ENCODE data around the gene RNF19B. TPM values are rescaled to one million over a fixed set of nuclear protein-coding genes. Genes with fewer than 3 reads are reported as not detected.
A peak's percentile ranks its signal among the peaks of the same experiment; 100 is the strongest.

Gene RNF19B
- total RNA-seq, 1 donor from 2014 or later, result 14.2 TPM

DNA sequence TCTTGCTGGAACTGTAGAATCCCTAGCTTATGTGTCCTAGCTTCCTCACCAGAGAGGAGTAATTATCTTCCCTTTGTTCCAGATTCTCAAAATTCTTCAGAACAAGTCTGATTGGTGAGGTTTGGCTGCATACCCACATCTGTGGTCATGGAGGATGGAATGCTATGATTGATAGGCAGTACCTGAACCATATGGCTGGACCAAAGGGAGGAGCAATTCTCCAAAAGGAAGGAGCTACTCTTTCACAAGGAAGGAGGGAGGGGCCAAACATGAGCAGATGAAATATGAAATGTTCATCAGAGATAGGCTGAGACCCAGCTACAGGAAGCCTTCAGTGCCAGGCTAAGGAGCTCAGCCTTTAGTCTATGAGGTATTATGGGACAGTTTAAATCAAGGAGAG lies 5.0 kb upstream of the RNF19B start:
- no peak for DNase-seq (ENCODE audit: low read depth in 2 of 2)

DNA sequence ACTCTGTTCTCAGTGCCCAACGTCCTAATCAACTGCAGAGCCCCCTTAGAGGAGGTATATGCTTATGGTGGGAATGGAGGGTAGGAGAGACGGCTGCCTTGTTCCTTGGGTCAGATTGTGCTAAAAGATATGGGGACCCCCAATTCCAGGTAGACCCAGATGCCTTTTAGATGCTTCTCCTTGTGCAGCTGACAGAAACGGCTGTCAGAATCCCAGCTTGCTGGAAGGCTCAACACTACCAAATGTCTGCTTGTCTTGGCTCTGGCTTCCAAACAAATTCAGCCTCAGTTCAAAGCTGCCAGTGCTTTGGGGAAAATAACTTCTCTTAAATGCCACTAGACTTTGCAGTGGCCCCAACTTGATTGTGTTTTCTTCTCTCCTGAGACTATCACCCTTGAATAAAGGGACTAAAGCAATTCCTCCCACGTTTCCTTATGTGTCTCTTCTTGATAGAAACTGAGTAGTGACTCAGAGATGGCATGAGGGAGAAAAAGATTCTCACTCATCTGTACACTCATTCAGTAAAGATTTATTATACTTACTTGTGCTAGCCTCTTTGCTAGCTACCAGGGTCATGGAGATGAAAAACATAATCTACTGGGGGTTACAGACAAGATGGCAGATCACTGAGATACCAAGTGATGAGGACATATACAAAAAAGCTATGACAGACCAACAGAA lies 3.4 kb upstream of the RNF19B start:
- no peak for DNase-seq (ENCODE audit: low read depth in 2 of 2)

DNA sequence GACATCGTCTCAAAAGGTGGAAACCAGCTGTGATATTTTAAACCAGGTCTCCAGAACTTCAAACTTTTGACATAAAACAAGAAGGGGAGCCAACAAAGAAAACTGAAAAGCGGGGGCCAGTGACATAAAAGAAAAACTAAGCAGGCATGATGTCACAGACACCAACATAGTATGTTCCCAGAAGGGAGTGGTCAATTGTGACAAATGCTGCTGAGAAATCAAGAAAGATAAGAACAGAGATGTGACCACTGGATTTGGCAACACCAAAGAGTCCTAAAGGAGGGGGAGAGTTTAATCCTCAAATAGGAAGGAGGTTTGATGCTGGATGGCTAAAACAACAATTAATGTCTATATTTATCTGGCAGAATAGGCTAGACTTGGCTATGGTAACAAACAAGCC lies 2.3 kb upstream of the RNF19B start:
- no peak for DNase-seq (ENCODE audit: low read depth in 2 of 2)

DNA sequence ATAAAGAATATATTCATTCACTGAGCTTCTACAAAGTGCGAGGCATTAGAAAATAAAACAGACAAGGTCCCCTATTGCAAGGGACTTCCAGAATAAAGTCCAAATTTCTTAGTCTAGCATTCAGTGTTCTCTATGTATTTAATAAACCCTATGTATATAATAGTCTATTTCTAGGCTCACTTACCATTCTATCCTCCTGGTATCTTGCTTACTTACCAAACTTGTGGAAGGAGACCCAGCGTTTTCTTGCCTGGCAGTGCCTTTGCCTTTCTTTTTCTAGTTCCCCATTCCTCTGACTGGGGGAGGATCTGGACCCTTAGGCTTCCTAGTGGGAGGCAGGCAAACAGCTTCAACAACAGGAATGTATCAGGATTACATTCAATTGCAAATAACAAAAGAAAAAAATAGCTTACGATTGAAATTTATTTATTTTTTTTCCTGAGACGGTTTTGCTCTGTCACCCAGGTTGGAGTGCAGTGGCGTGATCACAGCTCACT lies 690 bp upstream of the RNF19B start:
- DNase-seq (ENCODE audit: low read depth in 2 of 2), result no peak

DNA sequence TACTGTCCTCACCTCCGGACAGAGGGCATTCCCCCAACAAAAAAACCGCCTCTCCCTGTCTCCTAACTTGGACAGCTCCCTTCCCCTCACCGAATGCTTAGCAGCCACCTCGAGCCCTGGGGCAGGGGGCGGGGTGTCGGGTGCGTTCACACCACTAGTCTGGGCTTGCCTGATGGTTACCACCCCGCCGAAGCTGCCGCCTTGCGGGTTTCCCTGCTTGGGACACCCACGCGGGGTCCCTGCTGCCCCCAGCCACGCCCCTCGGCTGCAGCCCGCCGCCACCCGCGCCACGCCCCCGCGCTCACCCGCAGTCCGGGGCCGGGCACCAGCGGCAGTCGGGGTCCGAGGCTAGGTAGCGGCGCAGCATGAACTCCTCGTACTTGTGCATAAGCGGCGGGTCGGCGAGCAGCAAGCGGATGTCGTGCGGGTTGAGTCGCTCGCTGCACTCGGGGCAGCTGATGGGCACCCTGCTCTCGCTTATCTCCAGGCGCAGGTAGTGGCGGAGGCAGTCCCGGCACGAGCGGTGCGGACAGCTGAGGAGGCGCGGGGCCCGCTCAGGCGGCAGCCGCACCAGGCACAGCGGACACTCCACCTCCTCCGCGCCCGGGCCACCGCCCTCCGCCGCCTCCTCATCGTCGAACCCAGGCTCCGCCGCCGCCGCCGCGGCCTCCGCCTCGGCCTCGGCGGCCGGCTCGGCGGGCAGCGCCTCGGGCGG lies 706 bp downstream of the RNF19B start:
- DNase-seq (ENCODE audit: low read depth in 2 of 2), result peak in 1 of 2 donors; percentile 67

DNA sequence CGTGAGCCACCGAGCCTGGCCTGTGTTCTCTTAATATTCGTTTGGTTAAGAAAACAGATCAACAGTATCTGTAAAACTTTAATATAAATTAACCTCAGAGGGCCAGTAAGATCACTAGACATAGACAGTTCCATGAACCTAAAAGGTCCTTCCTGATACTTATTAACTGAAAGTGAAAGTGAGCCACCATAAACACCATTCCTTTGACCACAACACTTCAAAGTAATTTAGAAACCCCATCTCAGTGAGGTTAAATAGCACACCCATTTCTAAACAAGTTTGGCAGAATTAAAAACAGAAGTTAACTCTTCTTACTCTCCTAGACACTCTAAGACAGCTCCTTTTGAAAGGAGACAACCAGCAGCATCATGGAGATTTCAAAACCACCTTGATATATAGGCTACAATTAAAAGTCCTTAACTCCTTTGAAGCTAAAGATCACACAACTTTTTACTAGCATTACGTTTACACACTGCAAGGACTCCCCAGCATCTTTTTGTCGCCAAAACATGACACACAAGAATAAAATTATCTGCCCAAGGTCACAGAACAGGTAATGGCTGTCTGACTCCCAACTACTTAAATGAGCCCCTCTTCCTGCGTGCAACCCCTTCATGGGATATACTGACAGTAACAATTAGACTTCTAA lies 2.2 kb downstream of the RNF19B start:
- peak in 1 of 2 donors; percentile 21 for DNase-seq (ENCODE audit: low read depth in 2 of 2)

DNA sequence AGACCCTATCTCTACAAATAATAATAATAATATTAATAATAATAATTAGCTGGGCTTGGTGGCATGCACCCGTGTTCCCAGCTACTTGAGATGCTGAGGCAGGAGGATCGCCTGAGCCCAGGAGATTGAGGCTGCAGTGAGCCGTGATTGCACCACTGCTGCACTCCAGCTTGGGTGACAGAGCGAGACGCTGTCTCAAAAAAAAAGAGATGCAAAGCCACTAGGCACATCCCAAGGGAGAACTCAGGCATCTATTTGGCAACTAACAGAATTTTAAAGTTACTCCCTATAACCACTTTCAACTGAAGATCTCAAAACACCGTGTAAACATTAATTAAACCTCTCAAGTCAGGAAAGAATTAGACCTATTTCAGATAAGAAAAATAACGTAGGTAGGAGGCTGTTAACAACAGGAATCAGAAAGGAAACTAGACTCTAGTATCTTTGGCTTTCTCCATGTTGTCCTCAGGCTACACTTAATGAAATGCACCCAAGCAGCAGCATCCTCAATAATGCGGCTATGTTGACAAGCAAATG lies 3.7 kb downstream of the RNF19B start:
- DNase-seq (ENCODE audit: low read depth in 2 of 2), result no peak

DNA sequence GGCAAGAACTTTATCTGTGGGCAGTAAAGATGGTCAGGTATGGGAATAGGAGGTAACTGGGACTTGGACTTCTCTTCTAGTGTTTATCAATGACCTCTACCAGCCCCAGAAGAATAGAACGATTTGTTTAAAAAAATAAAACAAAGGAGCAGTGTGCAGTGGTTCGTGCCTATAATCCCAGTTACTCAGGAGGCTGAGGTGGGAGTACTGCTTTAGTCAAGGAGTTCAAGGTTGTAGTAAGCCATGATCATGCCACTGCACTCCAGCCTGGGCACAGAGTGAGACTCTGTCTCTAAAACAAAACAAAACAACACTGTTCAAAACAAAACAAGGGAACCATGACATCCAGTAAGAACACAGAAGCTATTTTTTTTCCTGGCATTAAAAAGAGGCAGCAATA lies 4.3 kb downstream of the RNF19B start:
- no peak for DNase-seq (ENCODE audit: low read depth in 2 of 2)

DNA sequence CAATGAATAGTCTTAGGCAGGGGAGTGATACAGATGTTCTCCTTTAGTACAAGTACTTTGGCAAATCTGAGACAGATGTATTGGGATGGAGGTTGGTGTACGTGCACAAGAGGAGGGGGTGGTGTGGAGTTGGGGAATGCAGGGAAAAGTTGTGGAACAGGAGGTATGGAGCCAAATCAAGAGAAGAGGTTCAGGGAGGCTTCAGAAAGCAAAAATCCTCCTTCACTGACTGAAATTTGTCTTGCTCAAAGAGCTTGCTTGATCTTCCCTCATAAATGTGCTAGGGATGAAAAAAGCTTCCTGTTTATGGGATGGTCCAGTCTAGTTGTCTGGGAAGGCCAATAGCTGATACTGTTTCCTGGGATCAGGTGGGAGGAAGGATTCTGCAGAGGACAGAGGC lies 5.8 kb downstream of the RNF19B start:
- no peak for DNase-seq (ENCODE audit: low read depth in 2 of 2)

DNA sequence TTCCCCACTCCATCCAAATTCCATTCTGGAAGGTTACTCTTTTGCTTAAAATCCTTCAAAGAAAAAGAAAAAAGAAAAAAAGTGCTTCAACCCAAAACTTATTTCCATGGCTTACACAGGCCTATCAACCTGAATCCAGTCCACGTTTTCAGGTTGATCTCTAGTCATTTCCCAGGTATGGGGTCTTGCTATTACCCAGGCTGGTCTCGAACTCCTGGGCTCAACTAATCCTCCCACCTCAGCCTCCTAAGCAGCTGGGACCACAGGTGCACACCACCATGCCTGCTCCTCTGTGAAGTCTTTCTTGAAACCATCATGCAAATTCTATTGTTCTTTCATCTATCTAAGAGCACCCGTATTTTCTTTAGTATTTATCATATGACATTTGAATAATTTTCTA lies 7.6 kb downstream of the RNF19B start:
- no peak for DNase-seq (ENCODE audit: low read depth in 2 of 2)

DNA sequence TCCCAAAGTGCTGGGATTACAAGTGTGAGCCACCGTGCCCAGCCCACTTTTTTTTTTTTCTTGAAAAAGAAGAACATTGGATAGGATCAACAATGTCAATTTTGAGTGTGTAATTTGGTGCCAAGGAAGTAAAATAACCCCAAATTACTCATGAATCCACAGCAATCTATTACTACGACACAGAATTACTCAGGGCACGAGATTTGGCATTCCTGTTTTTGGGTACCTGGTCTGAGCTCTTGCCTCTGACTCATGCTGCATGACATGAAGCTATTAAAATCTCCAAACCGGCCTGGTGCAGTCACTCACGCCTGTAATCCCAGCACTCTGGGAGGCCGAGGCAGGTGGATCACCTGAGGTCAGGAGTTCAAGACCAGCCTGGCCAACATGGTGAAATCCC lies 10.4 kb downstream of the RNF19B start:
- DNase-seq (ENCODE audit: low read depth in 2 of 2), result peak in 1 of 2 donors; percentile 28

DNA sequence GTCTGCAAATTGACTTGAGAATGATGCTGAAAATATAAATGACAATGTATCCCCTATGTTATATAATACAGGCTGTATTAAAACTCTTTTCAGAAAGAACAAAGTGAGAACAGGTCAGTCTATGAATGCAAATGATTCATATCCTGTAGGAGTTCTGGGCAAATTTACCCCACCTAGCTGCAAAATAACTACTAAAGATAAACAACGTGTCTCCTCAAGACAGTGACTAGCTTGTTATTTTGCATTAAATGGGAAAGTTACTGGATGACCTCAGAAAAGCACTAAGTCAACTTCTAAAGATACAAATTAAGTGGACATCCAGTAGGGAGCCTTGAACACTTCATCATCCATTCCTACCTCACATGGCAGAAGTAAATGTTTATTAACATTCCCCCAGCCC lies 11.1 kb downstream of the RNF19B start:
- DNase-seq (ENCODE audit: low read depth in 2 of 2), result peak in 1 of 2 donors; percentile 92

DNA sequence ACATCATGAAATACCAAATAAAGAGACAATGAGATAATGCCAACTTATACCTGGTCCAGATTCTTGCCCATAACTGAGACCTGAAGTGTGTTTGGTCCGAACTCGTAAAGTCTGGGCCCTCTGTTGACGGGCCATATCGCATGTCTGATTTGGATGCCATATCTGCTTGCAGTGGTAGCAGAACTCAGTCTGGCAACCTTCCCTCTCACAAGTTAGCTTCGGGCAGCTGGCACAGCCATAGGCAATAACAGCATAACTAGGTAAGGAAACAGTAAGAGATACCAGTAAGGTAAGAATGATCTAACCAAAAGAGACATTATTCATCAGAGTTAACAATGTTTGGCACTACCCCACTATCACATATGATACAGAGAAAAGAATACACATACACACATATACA lies 15.1 kb downstream of the RNF19B start:
- DNase-seq (ENCODE audit: low read depth in 2 of 2), result no peak

DNA sequence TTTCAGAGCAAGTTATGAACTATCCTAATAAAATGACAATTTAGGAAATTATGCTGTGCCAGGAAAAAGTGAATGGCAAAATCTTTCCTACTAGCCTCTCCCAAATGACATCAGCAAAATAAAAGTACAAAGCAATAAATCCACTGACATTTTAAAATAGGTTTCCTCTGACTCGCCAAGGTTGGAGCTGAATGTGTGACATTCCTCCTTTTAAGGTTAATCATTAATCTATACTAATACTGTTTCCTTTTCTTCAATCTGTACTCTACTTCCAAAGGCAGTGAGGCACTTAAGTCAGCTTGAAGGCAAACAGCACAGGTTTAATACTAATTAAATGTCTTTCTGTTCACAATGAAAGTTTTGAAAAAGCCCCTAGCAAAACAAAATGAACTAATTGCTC lies 15.7 kb downstream of the RNF19B start:
- DNase-seq (ENCODE audit: low read depth in 2 of 2), result peak; percentile 26 to 66

DNA sequence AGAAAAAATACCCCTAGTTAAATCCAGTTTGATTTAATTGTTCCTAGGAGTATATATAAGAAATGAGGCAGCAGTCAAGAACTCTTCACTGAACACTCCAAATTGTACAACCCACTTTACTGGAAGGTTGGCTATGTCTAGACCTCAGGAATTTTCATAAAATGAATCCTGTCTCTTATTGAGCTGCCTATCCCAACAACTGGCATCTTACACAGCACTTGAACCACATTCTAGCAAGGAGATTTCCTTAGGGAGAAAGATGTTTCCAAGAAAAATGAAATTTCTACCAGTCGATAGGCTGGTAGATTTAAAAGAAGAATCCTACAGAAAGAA lies 16.3 kb downstream of the RNF19B start:
- no peak for DNase-seq (ENCODE audit: low read depth in 2 of 2)

DNA sequence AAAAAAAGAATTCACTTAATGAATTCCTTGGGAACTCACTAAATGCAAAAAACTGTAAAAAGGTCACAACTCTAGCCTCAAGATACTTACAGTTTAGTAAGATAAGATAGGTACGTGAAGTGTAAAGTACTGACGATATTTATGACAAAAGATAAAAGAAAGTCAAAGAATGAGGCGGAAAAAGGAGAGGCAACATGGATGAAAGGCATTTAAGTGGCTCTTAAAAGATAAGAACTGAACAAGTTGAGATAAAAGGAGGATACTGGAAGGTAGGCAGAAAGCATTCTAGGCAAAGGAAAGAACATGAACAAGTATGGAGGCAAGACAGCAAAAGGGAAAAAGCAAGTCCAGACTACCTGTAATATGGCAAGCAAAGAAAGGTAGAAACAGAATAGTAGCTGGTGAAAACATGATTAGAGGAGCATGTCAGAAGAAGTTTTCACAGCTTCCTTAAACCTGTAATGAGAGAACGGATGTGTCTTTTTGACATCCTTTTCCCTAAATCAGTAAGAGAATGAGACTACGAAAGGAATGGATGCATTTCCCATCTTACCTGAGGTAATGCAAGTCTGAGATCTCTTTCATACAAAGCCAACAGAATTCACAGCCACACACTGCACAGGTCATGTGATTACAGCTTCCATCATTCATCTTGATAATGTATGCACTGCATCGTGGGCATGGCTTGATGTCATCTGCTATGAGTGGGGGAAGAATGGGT lies 16.8 kb downstream of the RNF19B start:
- DNase-seq (ENCODE audit: low read depth in 2 of 2), result no peak

DNA sequence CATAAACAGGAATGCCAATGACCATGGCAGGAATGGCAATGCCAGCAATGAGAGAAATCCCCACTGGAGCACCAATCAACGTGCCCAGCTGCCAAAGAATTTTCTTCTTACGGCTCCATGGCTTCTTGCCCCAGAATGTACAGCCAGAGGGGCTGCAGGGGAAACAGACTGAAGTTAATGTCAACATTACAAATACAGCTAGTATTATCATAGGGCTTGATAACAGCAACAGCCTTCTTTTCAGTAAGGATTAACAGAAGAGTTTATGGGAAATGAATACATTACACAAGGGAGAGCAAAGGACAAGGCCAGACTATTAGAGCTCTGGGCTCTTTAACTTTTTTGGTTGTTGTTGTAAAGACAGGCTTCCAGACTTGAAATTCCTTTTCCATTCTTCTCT lies 18.2 kb downstream of the RNF19B start:
- no peak for DNase-seq (ENCODE audit: low read depth in 2 of 2)

DNA sequence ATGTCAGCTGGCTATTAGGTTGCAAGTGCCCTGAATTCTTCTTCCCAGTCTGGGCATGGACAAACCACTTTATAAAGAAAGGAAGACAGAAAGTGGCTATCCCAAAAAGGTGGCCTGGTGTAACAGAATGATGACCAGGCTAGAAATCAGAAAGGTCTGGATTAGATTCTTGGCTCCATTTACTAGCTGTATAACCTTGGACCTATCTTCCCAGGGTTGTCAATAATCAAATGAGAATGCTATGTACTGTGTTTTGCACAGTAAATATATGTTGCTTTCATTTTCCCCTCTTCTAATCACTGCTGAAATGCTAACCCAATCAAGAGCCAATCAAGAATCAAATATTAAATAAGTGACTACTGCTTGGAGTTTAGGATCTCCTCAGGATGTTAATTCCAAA lies 20.4 kb downstream of the RNF19B start:
- no peak for DNase-seq (ENCODE audit: low read depth in 2 of 2)

DNA sequence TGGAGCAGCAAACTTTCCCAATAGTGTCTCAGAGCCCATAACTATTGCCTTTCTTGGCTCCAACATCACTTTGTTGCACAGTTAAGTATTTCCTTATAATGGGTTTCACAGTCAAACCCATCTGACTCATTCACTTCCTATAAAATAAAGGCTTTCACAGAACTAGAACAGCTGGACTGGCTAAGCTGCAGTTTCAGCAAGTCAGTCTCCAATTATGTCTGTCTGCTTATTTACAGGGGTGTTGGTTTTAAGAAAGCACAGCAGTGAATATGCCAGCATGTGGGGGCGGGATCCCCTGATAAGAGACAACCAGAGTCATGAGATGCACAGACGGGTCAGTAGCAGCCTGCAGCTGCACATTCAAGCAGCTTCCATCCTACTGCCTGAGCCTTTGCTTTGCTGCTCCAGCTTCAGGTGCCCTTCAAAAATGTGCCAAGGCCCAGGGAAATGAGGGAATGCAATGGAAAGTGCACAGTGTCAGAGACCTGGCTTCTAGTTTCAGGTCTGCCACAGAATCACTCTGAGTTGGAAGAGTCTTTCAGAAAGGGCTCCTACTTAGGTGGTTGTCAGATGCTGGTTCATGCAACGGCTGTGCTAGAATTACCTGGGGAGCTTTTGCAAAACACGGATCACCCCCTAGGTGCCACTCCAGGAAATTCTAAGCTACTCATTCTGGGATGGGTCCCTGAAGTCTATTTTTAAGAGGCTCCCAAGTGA lies 24.8 kb downstream of the RNF19B start:
- DNase-seq (ENCODE audit: low read depth in 2 of 2), result peak; percentile 29 to 83

DNA sequence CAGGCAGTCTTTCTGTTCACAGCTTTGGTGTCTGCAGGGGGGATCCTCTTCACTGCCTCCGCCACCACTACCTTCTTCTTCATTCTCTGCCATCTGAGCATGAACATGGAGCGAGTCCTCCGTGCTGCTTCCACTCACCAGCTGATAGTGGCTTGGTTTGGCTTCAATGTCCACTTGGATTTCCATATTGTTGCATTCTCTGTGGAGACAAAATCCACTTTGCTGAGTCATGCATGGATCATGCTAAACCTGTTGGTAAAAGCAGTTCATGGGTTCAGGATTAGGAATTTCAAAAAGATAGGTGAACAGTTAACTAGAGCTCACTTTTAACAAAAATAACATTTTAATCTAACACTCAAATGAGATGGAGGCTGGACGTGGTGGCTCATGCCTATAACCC lies 27.5 kb downstream of the RNF19B start:
- DNase-seq (ENCODE audit: low read depth in 2 of 2), result no peak

DNA sequence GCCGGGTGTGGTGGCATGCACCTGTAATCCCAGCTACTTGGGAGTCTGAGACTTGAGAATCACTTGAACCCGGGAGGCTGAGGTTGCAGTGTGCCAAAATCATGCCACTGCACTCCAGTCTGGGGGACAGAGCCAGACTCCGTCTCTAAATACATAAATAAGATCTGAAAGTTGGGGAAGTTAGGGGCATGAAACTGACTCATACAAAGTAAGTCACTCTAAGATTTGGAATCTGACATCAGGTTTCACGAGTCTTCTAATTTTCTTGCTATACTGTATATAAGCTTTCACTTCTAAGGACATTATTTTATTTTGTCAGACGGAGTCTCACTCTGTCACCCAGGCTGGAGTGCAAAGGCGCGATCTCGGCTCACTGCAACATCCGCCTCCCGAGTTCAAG lies 30.1 kb downstream of the RNF19B start:
- no peak for DNase-seq (ENCODE audit: low read depth in 2 of 2)
